GM20431 (cell line): ENCODE data around the gene PARN.
"Not testable (repeated sequence)": the region's sequence is repeated elsewhere in the genome, so short reads cannot be mapped to it uniquely, and the experiment has no call there.

ENCODE experiments used
- in situ Hi-C: fragments of 300-500 bp; cut with MseI, MboI; formaldehyde crosslinking; loops from one replicate; pipeline ENCODE4 v1.15.0; 2020; ENCODE audit warnings: low sequenced_read_pairs; ENCODE audit not compliant: unreplicated experiment

Gene PARN

DNA sequence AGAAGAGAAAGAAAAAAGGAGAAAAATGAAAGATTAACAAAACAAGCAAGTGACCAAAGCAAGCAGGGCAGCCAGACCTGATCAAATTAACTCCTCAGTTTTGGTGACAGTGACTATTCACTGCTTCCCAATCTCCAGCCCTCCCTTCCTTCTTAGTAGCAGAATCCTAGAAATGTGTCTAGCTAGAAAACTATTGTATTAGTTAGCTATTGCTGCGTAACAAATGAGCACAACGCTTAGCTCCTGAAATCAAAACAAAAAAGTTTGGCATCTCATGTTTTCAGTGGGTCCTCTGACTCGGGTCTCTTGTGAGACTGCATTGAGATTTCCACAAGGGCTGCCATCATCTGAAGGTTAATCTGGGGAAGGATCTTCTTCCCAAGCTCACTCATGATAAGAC, 213.9 kb downstream of the PARN start:
- in situ Hi-C loops, result no loop called here

DNA sequence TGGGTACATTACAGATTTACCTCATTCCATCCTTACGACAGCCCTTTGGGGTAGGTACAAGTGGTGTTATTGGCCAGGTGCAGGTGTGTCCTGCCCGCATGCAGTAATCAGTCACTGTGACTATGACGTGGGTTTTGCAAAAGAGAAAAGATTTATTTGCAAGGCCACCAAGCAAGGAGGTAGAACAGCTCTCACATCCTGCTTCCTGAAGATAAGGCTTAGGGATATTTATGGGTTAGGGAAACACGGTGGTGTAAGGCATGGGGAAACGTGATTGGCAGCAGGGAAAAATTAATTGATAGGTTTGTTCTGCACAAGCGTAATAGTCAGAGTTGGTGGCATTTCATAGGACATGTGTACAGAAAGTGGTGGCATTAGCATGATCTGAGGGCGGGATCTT, 214.8 kb downstream of the PARN start:
- in situ Hi-C loops, result no loop called here

- in situ Hi-C loops, result no loop called here
These were observed 220.5 kb downstream of the PARN start for GRCh38 chr16:14409563-14409962.

DNA sequence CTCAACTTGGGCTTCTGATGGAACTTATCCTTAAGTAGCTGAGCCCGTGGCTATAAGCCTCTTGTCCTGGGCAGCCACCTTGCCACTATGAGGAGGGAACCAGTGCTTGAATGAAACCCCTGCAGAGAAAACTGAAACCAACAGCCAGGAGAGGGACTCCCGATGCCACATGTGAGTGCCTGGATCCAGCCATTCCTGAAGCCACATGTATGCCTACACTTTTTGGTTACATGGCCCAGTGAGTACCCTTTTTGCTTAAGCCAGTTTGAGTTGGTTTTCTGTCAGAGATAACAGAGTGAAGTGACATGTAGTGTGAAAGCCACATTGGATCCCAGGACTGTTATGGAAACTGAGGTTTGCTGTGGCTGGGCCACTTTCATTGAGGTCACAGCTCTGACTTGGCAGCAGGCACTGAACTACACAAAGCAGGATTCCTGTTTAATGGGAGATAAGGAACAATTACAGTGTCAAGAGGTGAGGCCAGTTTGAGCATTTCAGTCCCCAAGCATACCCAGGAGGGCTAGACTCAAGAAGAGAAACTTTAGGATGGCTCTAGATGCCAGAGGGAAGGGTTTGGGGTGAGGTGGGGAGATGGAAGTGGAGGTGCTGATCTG, 222.2 kb downstream of the PARN start:
- in situ Hi-C loops, result no loop called here

GRCh38 chr16:14405611-14406537, 224.2 kb downstream of the PARN start:
- in situ Hi-C loops, result no loop called here

GRCh38 chr16:14403001-14403389, 227.1 kb downstream of the PARN start:
- in situ Hi-C loops, result not testable (repeated sequence)

- in situ Hi-C loops, result not testable (repeated sequence)
These were observed 227.7 kb downstream of the PARN start for GRCh38 chr16:14402114-14403000.

GRCh38 chr16:14401711-14402061, 228.4 kb downstream of the PARN start:
- in situ Hi-C loops, result not testable (repeated sequence)

- in situ Hi-C loops, result not testable (repeated sequence)
These were observed 228.9 kb downstream of the PARN start for GRCh38 chr16:14400978-14401710.

DNA sequence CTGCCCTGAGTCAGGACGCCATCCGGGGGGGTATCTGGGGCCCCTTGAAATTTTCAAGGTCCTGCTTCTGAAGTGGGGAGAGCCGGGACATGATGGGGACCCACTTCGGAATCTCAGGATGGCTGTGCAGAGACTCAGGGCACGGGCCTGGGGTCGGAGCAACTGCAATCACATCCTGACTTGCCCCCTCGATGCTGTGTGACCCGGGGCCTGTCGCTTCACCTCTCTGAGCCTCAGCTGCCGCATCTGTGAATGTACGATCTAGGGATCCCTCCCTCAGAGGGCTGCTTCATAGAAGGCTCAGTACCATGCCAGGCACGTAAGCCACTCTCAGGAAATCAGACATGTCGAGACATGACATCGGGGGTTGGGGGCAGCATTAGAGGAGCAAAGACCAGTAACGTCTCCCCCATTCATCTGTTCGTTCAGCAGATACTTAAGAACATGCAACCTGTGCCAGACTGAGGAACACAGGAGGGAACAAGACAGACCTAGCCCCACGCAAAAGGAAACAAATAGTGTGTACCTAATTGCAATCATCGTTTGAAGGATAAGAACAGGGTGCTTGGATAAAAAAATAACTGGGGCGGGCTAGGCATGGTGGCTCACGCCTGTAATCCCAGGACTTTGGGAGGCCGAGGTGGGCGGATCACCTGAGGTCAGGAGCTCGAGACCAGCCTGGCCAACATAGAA, 229.6 kb downstream of the PARN start:
- in situ Hi-C loops, result no loop called here

- in situ Hi-C loops, result no loop called here
These were observed 230.4 kb downstream of the PARN start for GRCh38 chr16:14399378-14400284.

DNA sequence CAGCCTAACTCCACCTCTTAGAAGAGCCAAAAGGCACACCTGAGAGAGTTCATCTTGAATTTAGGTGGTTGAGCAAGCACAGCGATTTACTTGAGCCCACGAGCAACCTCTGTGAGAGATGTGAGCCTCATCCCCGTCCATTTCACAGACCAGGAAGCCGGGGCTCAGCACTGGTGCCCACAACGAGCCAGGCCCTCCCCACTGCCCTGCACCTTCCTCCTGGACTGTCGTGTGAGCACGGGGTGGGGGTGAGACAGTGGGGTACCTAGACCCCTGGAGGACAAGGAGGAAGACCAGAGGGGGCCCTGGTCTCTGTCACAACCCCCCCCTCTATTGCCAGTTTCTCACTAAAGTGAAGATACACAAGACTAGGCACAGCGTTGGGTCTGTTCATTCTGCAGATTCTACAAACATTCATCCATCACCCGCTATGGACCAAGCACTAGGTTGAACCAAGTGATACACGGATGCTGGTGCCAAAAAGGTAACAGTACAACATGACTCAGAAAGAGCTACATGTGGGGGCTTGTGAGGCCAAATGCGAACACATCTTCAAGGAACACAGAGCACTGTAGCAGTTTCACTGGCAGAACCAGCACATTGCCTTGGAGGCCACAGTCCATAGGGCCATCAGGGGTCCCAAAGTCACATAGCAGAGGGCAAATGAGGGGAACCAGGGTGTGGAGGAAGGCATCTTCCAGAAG, 231.9 kb downstream of the PARN start:
- in situ Hi-C loops, result no loop called here

DNA sequence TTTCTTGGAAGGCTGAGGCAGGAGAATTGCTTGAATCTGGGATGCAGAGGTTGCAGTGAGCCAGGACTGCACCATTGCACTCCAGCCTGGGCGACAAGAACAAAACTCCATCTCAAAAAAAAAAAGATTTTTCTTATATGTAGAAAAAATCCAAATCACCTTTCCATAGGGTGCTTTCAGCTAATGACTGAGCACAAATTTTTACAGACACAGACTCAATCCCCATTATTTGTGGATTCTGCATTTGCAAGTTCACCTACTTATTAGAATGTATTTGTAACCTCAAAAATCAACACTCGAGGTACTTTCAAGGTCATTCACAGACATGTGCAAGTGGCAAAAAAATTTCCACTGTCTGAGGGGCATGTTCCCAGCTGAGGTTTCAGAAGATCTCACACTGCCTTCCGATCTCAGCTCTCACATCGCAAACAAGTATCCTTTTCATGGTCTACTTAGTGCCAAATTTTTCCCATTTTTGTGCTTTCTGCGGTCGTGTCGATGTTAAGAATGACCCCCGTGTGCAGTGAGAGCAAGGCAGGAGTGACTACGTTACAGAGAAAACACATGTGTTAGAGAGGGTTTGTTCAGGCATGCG, 234.3 kb downstream of the PARN start:
- in situ Hi-C loops, result not testable (repeated sequence)

DNA sequence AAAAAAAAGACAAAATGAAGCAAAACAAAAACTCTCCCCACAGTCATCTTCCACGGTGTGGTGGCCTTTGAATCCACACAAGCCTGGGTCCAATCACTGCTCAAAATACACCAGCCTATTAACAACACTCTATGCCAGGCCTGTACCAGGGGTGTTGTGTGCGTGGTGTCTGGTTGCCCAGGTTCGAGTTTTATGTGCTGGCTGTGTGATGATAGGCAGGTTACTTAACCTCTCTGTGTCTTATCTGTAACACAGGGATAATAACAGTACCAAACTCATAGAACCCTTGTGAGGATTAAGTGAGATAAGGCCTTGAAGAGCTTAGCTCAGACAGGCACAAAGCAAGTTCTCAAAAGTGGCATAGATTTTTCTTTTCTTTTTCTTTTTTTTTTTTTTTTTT, 235.2 kb downstream of the PARN start:
- in situ Hi-C loops, result no loop called here

DNA sequence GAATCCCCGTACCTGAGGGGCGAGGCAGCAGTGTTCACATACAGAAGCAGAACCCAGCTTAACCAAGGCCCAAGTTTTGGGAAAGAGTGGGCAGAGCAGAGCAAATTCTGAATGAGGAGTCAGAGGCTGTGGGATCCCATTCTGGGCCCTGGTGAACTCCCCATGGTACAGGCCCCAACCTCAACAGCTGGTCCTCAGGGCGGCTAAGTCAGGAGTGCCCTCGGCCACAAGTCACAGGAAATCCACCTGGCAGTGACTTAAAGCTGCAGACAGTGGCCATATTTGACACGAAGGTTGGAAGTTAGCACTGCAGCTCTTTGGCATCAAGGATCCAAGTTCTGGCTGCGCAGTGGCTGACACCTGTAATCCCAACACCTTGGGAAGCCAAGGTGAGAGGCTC, 237.1 kb downstream of the PARN start:
- in situ Hi-C loops, result no loop called here

DNA sequence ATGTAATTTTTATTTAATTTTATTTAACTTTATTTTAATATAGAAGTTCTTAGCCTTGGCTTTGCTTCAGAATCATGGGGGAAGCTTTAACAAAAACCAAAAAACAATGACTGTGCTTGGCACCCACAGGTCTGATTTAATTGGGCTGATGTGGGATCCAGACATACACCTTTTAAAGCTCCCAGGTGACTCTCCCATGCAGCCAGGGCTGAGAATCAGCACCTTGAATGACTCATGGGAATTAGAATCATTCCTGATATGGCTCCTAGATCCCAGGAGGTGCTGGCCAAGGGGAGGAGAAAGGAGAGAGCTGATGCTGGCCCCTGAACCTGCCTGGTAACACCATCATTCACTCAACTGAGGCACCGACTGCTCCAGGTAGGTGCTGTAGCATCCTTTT, 240.7 kb downstream of the PARN start:
- in situ Hi-C loops, result no loop called here

DNA sequence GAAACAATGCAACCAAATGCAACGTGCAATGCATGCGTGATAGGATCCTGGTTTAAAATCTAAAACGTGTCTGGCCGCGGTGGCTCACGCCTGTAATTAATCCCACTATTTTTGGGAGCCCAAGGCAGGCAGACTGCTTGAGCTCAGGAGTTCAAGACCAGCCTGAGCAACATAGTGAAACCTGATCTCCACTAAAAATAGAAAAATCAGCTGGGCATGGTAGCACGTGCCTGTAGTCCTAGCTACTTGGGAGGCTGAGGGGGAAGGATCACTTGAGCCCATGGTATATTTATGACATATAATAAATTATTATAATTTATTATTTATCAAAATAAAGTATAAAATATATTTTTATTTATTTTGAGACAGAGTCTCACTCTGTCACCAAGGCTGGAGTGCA, 241.8 kb downstream of the PARN start:
- in situ Hi-C loops, result no loop called here

DNA sequence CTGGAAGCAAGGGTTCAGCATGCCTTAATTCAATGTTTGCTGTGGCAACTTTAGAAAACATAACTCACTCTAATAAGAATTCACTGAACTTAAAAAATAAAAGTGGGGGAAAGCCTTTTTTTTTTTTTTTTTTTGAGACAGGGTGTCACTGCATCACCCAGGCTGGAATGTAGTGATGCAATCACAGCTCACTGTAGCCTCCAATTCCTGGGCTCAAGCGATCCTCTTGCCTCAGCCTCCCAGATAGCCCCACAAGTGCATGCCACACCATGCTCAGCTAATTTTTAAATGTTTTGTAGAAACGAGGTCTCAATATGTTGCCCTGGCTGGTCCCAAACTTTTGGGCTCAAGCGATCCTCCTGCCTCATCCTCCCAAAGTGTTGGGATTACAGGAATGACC, 243.9 kb downstream of the PARN start:
- in situ Hi-C loops, result no loop called here
